UCSD-AML1 (cell line): ENCODE data around the gene GNAT1.

Source experiments
- DNase-seq: peaks from one replicate; lab custom pipeline; 2025; ENCODE audit not compliant: unreplicated experiment; lab: John Stamatoyannopoulos, UW

The GNAT1 gene

GRCh38 chr3:50162034-50162883, 29.2 kb upstream of the GNAT1 start:
- no peak for DNase-seq

- no peak for DNase-seq
Measured at GRCh38 chr3:50163572-50164455, 27.6 kb upstream of the GNAT1 start.

- DNase-seq = no peak
Measured at GRCh38 chr3:50164481-50164880, 26.9 kb upstream of the GNAT1 start.

GRCh38 chr3:50164984-50165909, 26.2 kb upstream of the GNAT1 start:
- DNase-seq = no peak

GRCh38 chr3:50165910-50166538, 25.4 kb upstream of the GNAT1 start:
- DNase-seq = peak; percentile 64

DNA sequence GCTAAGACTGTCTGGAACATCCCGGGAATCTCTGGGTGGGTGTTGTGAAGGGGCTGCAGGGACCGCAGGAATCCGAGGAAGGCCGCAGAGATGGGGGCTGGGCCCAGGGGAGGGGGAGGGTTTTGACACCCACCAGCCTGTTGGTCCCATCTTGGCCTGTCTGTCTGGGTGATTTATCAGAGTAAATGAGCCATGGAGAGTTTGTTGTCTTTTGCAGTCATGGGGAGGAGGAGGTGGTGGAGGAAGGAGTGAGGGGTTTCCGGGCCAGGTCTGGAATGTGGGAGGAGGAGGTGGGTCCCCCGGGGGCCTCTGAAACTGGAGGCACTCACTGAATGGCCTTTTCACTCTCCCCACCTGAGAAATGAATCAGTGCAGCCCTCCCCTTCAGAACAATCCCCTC, 24.8 kb upstream of the GNAT1 start:
- DNase-seq = no peak

- DNase-seq = no peak
Measured at GRCh38 chr3:50167069-50167840, 24.2 kb upstream of the GNAT1 start.

GRCh38 chr3:50167841-50168209, 23.6 kb upstream of the GNAT1 start:
- no peak for DNase-seq

DNA sequence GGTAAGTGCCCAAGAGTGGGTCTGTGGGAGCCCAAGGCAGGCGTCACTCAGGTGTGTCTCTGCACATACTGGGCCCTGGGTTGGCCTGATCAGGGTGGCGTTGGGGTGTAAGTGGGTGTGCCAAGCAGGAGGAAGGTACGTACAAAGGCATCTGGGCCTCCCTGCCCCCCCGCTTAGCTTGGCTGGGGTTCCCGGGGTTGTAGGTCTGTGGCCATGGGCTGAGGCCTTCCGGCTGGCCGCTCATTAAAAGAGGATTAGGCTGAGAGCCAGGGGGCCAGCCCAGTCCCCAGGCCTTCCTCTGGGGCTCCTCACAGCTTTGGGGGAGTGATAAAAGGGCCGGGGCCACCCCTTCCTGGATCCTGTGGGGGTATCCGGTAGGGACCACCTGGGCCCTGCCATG, 23.0 kb upstream of the GNAT1 start:
- no peak for DNase-seq

GRCh38 chr3:50168791-50169190, 22.6 kb upstream of the GNAT1 start:
- no peak for DNase-seq

- no peak for DNase-seq
Measured at GRCh38 chr3:50169232-50169832, 22.1 kb upstream of the GNAT1 start.

DNA sequence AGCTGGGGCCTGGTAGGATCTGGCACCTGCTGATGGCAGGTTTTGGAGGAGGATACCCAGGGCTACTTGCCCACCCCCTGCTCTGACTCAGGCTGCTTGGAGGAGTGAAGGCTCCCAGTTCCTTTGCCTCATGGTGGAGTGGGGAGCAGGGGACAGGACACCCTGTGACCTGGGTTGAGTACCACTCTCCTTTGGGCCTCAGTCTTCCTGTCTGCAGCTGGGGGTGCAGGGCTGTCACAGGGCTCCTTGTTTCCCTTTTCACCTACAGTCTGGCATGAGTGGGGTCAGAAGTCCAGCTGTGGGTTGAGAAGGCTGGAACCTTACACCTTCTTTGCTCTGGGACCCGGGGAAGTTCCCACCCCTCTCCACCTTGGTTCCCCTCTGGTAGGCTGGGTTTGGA, 21.6 kb upstream of the GNAT1 start:
- DNase-seq = no peak

- peak; percentile 75 for DNase-seq
Measured at GRCh38 chr3:50170689-50171088, 20.7 kb upstream of the GNAT1 start.

DNA sequence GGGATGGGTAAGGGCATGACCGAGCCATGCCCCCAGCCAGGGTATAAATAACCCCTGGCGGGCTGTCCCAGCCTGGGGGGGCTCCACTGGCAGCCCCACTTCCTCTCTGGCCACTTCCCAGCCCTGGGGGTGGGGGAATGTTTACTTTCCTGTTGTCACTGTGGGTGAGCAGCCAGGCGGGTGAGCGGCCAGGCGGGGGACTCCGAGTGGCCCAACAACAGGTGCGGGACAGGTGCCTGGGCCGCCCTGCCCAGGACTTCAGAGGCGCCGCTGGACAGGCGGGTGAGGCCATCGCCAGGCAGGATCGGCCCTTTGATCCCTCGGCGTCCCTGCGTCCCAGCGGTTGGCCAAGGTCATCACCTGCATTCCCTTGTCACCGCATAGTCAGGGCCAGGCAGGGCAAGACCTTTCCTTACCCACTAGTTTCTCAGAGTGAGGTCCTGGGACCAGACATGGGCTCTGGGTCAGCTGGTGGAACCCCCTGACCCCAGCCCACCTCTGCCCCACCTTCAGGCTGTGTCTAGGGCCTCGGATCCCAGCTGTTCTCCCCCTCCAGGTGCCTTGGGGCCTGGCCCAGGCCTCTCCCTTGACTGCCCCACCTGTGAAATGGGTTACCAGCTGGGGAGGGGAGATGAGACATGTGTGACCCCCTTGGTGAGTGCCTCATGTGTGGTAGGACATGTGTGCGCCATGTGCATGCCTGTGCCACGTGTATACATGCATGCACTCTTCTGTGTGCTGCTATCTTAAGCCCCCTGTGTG, 19.7 kb upstream of the GNAT1 start:
- DNase-seq = no peak

- DNase-seq = no peak
Measured at GRCh38 chr3:50172626-50173220, 18.7 kb upstream of the GNAT1 start.

DNA sequence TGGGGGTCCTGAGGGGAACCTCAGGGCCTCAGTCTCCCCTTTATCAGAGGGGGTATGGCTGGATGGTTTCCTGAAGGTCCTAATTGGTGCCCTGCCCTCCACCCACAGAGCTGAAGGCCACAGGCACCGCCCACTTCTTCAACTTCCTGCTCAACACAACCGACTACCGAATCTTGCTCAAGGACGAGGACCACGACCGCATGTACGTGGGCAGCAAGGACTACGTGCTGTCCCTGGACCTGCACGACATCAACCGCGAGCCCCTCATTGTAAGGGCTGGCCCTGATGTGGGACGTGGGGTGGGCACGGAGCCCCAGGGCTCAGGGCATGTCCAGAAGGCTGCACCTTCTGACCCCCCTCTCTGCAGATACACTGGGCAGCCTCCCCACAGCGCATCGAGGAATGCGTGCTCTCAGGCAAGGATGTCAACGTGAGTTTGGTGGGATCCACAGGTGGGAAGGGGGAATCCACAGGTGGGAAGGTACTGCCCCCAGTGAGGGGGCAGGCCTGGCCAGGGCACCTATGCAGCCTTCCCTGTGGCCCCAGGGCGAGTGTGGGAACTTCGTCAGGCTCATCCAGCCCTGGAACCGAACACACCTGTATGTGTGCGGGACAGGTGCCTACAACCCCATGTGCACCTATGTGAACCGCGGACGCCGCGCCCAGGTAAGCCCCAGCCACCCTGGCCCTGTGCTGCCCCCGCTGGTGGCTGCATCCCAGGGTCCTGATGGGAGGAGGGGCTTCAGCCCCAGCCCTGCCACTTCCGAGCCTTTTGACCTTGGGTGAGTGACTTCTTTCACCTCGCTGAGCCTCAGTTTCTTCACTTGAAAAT, 17.5 kb upstream of the GNAT1 start:
- peak; percentile 31 for DNase-seq

- DNase-seq = no peak
Measured at GRCh38 chr3:50174517-50174895, 16.9 kb upstream of the GNAT1 start.
